Activated CD4-positive, CD25-positive, alpha-beta regulatory T cell (primary cell): ENCODE measurements around the gene ZSCAN31.
"Not testable (repeated sequence)": the region's sequence is repeated elsewhere in the genome, so short reads cannot be mapped to it uniquely, and the experiment has no call there.

Experiments
- DNase-seq, 4 experiments: peaks; one replicate each; lab custom pipeline; 2025; lab: John Stamatoyannopoulos, UW

ZSCAN31 gene

GRCh38 chr6:28335564-28336283 lies at the start of gene ZSCAN31:
Gene ZSCAN31 (minus strand): TSS chr6:28336148. CDS start chr6:28329683, 6,465 bp downstream.
- peak; percentile 37 to 50 (median 44) for DNase-seq

GRCh38 chr6:28384143-28384533 lies 48.2 kb upstream of the ZSCAN31 start:
- DNase-seq: no peak

GRCh38 chr6:28383235-28384142 lies 47.5 kb upstream of the ZSCAN31 start:
- DNase-seq: peak in 2 of 4 experiments; percentile 4 to 20

GRCh38 chr6:28380381-28380780 lies 44.4 kb upstream of the ZSCAN31 start:
- no peak for DNase-seq

- no peak for DNase-seq
Observed at GRCh38 chr6:28378644-28379043, 42.7 kb upstream of the ZSCAN31 start.

- no peak for DNase-seq
Observed at GRCh38 chr6:28377879-28378278, 41.9 kb upstream of the ZSCAN31 start.

- no peak for DNase-seq
Observed at GRCh38 chr6:28373925-28374324, 38.0 kb upstream of the ZSCAN31 start.

GRCh38 chr6:28371706-28372451 lies 35.9 kb upstream of the ZSCAN31 start:
- DNase-seq: no peak

GRCh38 chr6:28371280-28371679 lies 35.3 kb upstream of the ZSCAN31 start:
- no peak for DNase-seq

GRCh38 chr6:28370440-28370839 lies 34.5 kb upstream of the ZSCAN31 start:
- no peak for DNase-seq

- DNase-seq: no peak
Observed at GRCh38 chr6:28369463-28369862, 33.5 kb upstream of the ZSCAN31 start.

GRCh38 chr6:28368522-28368921 lies 32.6 kb upstream of the ZSCAN31 start:
- no peak for DNase-seq

- not testable (repeated sequence) for DNase-seq
Observed at GRCh38 chr6:28365590-28365989, 29.6 kb upstream of the ZSCAN31 start.

GRCh38 chr6:28360961-28361360 lies 25.0 kb upstream of the ZSCAN31 start:
- no peak for DNase-seq

- DNase-seq: not testable (repeated sequence)
Observed at GRCh38 chr6:28359562-28359961, 23.6 kb upstream of the ZSCAN31 start.

- no peak for DNase-seq
Observed at GRCh38 chr6:28357036-28357435, 21.1 kb upstream of the ZSCAN31 start.

- no peak for DNase-seq
Observed at GRCh38 chr6:28356666-28357020, 20.7 kb upstream of the ZSCAN31 start.

GRCh38 chr6:28355743-28356665 lies 20.1 kb upstream of the ZSCAN31 start:
- peak; percentile 11 to 25 (median 21) for DNase-seq

GRCh38 chr6:28354688-28355554 lies 19.0 kb upstream of the ZSCAN31 start:
- DNase-seq: no peak

GRCh38 chr6:28353981-28354676 lies 18.2 kb upstream of the ZSCAN31 start:
- no peak for DNase-seq
